BJ (cell line): ENCODE data around the gene RENBP. TPM values are rescaled to one million over a fixed set of nuclear protein-coding genes. Genes with fewer than 3 reads are reported as not detected.

Experiments used
- CTCF ChIA-PET: fragments of 350-600 bp; formaldehyde crosslinking; extraction: SDS; loops from one replicate; lab custom pipeline; 2021; ENCODE audit warnings: antibody characterized with exemption, inconsistent platforms; lab: Yijun Ruan, JAX
- POLR2A ChIA-PET: fragments of 300-600 bp; sonication (Branson Sonifier 250); formaldehyde crosslinking; extraction: SDS; loops from one replicate; lab custom pipeline; 2021; ENCODE audit warnings: antibody characterized with exemption; lab: Charles Lee
- DNase-seq: peaks from one replicate; pipeline ENCODE4 v3.0.0-alpha.2; 2011; ENCODE audit warnings: low read depth
- H3K27me3 ChIP-seq: 2 replicates; pipeline ENCODE4 v1.6.0; 2011; ENCODE audit warnings: low read length; ENCODE audit not compliant: control insufficient read depth, insufficient read depth
- H3K36me3 ChIP-seq: 2 replicates; pipeline ENCODE4 v1.5.1; 2011; ENCODE audit warnings: low read length; ENCODE audit not compliant: control insufficient read depth, insufficient read depth
- H3K4me3 ChIP-seq: 2 replicates; pipeline ENCODE4 v1.5.1; 2011; ENCODE audit warnings: low read depth, mild to moderate bottlenecking, control low read depth, low read length
- polyA plus RNA-seq: library from polyadenylated mRNA; depleted of rRNA; stranded (reverse); fragments of >200 nt; gene quantifications from 2 replicates; pipeline ENCODE4 v1.2.3, GENCODE V29; 2011
- TF ChIP-seq, protein P1 (sequence below): IDR thresholded peaks from 2 replicates; pipeline ENCODE4 v1.5.1; 2011; ENCODE audit warnings: low read depth, mild to moderate bottlenecking, control low read depth, inconsistent platforms, low read length, moderate library complexity; ENCODE audit not compliant: insufficient read depth

The RENBP gene
- polyA plus RNA-seq, 1 experiment: 0.43 TPM

DNA sequence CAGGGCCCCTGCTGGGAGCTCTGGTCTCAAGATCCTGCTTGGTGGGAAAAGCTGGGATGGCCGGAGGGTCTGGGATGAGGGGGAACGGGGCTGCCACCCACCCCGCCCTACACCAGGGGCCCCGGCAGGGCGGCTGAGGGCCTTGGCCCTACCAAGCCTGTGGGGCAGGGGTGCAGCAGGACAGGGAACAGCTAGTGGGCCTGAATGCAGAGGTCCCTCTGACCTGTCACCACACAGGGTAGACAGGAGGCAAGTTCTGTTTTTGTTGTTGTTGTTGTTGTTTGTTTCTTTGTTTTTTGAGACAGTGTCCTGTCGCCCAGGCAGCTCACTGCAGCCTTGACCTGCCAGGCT is 332 bp upstream of the RENBP start:
- ChIA-PET POLR2A (interaction anchor here (0.6 kb wide), 1 partner anchor 74 kb away, joined by 6 read pairs; no protein-coding TSS in a partner anchor), CTCF (interaction anchor here (0.5 to 1.9 kb wide), 3 partner anchors 180 to 406 kb away, joined by 3 to 9 read pairs (median 7); partner anchors contain the start of gene PLXNB3)
- DNase-seq: no peak
- Histone ChIP-seq H3K27me3 (no peaks in the 10 kb centered on the region), H3K36me3 (peaks cover 6% of the 10 kb centered on the region; the same call in 1 of the 2 replicates), H3K4me3 (no peak overlapping the region)
- TF ChIP-seq, protein P1, sequence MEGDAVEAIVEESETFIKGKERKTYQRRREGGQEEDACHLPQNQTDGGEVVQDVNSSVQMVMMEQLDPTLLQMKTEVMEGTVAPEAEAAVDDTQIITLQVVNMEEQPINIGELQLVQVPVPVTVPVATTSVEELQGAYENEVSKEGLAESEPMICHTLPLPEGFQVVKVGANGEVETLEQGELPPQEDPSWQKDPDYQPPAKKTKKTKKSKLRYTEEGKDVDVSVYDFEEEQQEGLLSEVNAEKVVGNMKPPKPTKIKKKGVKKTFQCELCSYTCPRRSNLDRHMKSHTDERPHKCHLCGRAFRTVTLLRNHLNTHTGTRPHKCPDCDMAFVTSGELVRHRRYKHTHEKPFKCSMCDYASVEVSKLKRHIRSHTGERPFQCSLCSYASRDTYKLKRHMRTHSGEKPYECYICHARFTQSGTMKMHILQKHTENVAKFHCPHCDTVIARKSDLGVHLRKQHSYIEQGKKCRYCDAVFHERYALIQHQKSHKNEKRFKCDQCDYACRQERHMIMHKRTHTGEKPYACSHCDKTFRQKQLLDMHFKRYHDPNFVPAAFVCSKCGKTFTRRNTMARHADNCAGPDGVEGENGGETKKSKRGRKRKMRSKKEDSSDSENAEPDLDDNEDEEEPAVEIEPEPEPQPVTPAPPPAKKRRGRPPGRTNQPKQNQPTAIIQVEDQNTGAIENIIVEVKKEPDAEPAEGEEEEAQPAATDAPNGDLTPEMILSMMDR: no peak

DNA sequence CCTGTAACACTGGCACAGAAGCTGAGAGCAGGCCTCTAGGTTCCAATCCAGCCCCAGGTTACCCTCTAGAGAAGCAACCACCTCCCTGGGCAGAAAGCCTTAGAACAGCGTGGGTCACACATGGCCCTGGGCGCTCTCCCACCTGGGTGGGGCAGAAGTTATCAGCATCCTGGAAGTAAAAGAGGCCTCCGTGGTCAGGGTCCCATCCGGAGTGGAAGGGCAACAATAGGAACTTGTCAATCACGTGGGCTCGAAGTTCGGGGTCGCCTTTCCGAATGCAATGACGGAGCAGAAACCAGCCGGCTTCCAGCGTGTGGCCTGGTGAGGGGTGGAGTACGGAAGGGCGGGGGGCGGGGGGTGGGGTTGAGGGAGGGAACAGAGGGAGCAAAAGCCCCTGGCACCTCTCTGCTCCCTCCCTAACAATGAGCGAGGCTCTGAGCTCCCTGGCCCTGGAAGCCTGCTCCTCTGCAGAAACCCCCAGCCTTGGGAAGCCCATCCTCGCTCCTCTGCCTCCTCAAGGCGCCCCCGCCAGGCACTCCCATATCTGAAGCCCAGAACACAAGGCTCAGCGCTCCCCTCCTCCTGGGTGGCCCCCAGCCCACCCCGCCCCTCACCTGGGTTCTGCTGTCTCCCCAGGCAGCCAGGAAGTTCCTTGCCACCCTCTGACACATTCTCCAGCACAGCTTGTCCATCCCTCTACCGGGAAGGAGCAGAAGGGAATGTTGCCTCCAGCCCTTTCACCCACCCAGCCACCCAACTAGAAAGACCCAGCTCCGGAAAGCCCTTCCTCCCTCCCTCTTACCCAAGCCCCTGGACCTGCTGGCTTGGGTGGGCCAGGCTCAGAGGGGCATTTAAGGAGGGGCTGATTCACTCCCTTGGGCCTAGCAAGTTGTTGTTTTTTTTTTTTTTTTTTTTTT is 2.8 kb downstream of the RENBP start:
- CTCF ChIA-PET: no interaction called here
- H3K4me3 ChIP-seq: no peak overlapping the region

DNA sequence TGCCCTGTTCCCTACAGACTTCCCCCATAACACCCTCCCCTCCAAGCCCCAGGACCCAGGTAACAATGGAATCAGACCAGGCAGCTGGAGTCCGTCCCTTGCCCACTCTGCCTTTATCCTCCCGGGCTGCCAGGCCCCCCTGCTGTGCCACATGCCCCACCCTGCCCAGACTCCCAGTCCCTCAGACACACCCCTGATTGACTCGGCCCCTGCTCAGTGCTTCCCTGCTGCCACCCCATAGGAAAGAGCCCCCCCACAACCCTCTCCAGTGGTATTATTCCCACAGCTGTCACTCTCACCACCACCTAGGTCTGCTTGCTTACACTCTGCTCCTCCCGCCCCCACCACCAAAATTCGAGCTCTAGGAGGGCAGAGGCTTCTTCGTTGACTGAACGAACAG is 4.9 kb downstream of the RENBP start:
- H3K27me3 ChIP-seq: no peaks in the 10 kb centered on the region
- ChIA-PET POLR2A (interaction anchor here (0.8 kb wide), 1 partner anchor 60 kb away, joined by 4 read pairs; no protein-coding TSS in a partner anchor), CTCF (no interaction called here)
- DNase-seq: no peak
- no peaks in the 10 kb centered on the region for H3K36me3 ChIP-seq
- H3K4me3 ChIP-seq: no peak overlapping the region
- TF ChIP-seq, protein P1: no peak

More for the DNA sequence above, 2.8 kb downstream of the RENBP start:
- no peaks in the 10 kb centered on the region for H3K36me3 ChIP-seq
- H3K27me3 ChIP-seq: no peaks in the 10 kb centered on the region
- TF ChIP-seq, protein P1: no peak
- POLR2A ChIA-PET: no interaction called here
- DNase-seq: no peak

DNA sequence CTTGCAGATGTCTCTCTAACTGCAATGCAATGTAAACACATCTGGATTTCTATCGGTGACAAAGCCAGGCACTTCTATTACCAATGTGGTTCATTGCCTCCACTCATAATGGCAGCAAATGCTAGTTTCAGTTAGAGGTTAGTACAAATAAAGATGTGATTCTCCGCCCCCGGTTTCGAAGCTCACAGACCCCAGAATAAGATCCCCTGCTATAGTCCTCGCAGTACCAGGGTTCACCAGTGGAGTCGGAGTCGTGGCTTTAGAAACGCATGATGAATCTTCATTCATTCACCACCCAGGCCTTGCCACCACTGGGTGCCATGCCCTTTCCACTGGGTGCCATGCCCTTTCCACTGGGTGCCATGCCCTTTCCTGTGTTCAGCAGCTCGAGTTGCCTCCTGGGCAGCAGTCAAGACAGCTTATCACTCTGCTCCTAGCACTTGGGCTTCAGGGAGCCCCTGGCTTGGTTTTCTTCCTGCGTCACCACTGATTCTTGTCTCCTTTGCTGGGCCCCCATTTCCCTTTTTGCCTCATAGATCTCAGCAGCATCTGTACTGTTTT is 6.1 kb downstream of the RENBP start:
- POLR2A ChIA-PET: no interaction called here
- CTCF ChIA-PET: interaction anchor here (0.7 kb wide), 1 partner anchor 15 kb away, joined by 3 read pairs; no protein-coding TSS in a partner anchor
- no peak for DNase-seq

More for the DNA sequence above, 6.1 kb downstream of the RENBP start:
- TF ChIP-seq, protein P1: no peak
- H3K4me3 ChIP-seq: no peak overlapping the region
- H3K27me3 ChIP-seq: no peaks in the 10 kb centered on the region
- no peaks in the 10 kb centered on the region for H3K36me3 ChIP-seq
